SU-DHL-6 (cell line): ENCODE data around the gene KLHL17.

Experiments used
- H2AFZ ChIP-seq: fragments of 200-600 bp; sonication (generic); 2 replicates; pipeline ENCODE4 v1.6.1; 2014; ENCODE audit warnings: low read depth, mild to moderate bottlenecking, moderate library complexity, mixed read lengths, antibody characterized with exemption, low read length; ENCODE audit not compliant: severe bottlenecking
- H3F3A ChIP-seq: fragments of 200-600 bp; shearing (Covaris generic); 2 replicates; pipeline ENCODE4 v1.6.0; 2016; ENCODE audit warnings: antibody characterized with exemption, mild to moderate bottlenecking; ENCODE audit not compliant: insufficient read depth
- H3K27ac ChIP-seq: fragments of 200-600 bp; sonication (generic); 2 replicates; pipeline ENCODE4 v1.5.1; 2016; ENCODE audit warnings: low read depth, mild to moderate bottlenecking, low read length, moderate library complexity, mixed read lengths
- H3K27me3 ChIP-seq: fragments of 200-600 bp; sonication (generic), shearing (Covaris generic); 2 replicates; pipeline ENCODE4 v1.6.0; 2014; ENCODE audit warnings: mild to moderate bottlenecking, low read length
- H3K36me3 ChIP-seq: fragments of 200-600 bp; sonication (generic); 2 replicates; pipeline ENCODE4 v1.6.1; 2014; ENCODE audit warnings: mild to moderate bottlenecking, low read length, mixed read lengths
- H3K4me2 ChIP-seq: fragments of 300-600, 200-600 bp; shearing (Covaris generic), sonication (generic); 2 replicates; pipeline ENCODE4 v1.6.0; 2014; ENCODE audit warnings: low read length, low read depth, mild to moderate bottlenecking; ENCODE audit not compliant: poor library complexity, severe bottlenecking
- H3K4me3 ChIP-seq: fragments of 200-600 bp; sonication (generic); 2 replicates; pipeline ENCODE4 v1.5.1; 2014; ENCODE audit warnings: antibody characterized with exemption, low read length, mild to moderate bottlenecking, mixed read lengths; ENCODE audit not compliant: insufficient read depth, poor library complexity, severe bottlenecking
- H3K79me2 ChIP-seq: fragments of 200-600 bp; sonication (generic); 2 replicates; pipeline ENCODE4 v1.6.1; 2014; ENCODE audit warnings: mild to moderate bottlenecking, low read length, moderate library complexity; ENCODE audit not compliant: insufficient read depth
- H3K9ac ChIP-seq: fragments of 200-600 bp; sonication (generic); 2 replicates; pipeline ENCODE4 v1.7.0; 2014; ENCODE audit warnings: mild to moderate bottlenecking, low read length
- H3K9me2 ChIP-seq: fragments of 200-600 bp; sonication (generic); replicated peaks from 2 replicates; pipeline ENCODE4 v1.6.1; 2014; ENCODE audit warnings: low read length; ENCODE audit not compliant: insufficient read depth
- H3K9me3 ChIP-seq: fragments of 200-600 bp; sonication (generic); 2 replicates; pipeline ENCODE4 v1.6.1; 2014; ENCODE audit warnings: low read length, mixed read lengths; ENCODE audit not compliant: insufficient read depth
- H4K20me1 ChIP-seq: fragments of 200-600 bp; sonication (generic); 2 replicates; pipeline ENCODE4 v1.6.1; 2014; ENCODE audit warnings: low read depth, mild to moderate bottlenecking, antibody characterized with exemption, low read length, moderate library complexity, mixed read lengths
- EZH2phosphoT487 ChIP-seq: fragments of 200-600 bp; sonication (generic), shearing (Covaris generic); conservative IDR thresholded peaks from 2 replicates; pipeline ENCODE4 v1.6.1; 2018; ENCODE audit warnings: mild to moderate bottlenecking, antibody characterized with exemption, low read length, moderate library complexity, mixed read lengths
- TF ChIP-seq, protein P1 (sequence below): fragments of 200-600 bp; sonication (generic); IDR thresholded peaks from one replicate; pipeline ENCODE4 v1.5.1; 2017; ENCODE audit warnings: antibody characterized with exemption, mild to moderate bottlenecking, low read length, moderate library complexity; ENCODE audit not compliant: insufficient read depth, poor library complexity, severe bottlenecking

KLHL17 gene

DNA sequence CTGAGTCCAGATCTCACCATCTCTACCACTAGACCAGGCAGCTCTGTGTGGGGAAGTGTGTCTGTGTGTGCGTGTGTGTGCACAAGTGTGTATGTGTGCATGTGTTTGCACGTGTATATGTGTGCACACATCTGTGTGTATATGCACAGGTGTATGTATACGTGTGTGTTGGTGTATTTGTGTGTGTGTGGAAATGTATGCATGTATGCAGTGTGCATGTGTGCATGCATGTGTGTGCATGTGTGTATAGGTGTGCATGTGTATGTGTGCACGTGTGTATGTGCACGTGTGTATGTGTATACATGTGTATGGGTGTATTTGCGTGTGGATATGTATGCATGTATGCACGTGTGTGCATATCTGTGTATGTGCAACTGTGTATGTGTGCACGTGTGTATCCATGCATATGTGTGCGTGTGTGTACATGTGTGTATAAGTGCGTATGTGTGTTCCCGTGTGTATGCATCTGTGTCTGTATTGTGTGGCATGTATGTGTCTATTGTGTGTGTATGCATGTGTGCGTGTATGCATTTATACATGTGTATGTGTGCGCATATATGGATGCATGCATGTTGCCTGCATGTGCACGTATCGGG lies 9.0 kb downstream of the KLHL17 start:
- Histone ChIP-seq H3K4me2 (no peak overlapping the region), H3K27me3 (no peaks in the 10 kb centered on the region), H3K27ac (no peak overlapping the region), H3K79me2 (no peaks in the 10 kb centered on the region), H3K36me3 (no peaks in the 10 kb centered on the region), H3K9ac (no peak overlapping the region), H2AFZ (no peak overlapping the region), H3K9me2 (no peaks in the 10 kb centered on the region), H3K4me3 (no peak overlapping the region), H4K20me1 (no peaks in the 10 kb centered on the region), H3F3A (no peaks in the 10 kb centered on the region), H3K9me3 (no peaks in the 10 kb centered on the region)
- TF ChIP-seq, protein P1, sequence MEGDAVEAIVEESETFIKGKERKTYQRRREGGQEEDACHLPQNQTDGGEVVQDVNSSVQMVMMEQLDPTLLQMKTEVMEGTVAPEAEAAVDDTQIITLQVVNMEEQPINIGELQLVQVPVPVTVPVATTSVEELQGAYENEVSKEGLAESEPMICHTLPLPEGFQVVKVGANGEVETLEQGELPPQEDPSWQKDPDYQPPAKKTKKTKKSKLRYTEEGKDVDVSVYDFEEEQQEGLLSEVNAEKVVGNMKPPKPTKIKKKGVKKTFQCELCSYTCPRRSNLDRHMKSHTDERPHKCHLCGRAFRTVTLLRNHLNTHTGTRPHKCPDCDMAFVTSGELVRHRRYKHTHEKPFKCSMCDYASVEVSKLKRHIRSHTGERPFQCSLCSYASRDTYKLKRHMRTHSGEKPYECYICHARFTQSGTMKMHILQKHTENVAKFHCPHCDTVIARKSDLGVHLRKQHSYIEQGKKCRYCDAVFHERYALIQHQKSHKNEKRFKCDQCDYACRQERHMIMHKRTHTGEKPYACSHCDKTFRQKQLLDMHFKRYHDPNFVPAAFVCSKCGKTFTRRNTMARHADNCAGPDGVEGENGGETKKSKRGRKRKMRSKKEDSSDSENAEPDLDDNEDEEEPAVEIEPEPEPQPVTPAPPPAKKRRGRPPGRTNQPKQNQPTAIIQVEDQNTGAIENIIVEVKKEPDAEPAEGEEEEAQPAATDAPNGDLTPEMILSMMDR, result no peak
- no peak for TF ChIP-seq EZH2phosphoT487

DNA sequence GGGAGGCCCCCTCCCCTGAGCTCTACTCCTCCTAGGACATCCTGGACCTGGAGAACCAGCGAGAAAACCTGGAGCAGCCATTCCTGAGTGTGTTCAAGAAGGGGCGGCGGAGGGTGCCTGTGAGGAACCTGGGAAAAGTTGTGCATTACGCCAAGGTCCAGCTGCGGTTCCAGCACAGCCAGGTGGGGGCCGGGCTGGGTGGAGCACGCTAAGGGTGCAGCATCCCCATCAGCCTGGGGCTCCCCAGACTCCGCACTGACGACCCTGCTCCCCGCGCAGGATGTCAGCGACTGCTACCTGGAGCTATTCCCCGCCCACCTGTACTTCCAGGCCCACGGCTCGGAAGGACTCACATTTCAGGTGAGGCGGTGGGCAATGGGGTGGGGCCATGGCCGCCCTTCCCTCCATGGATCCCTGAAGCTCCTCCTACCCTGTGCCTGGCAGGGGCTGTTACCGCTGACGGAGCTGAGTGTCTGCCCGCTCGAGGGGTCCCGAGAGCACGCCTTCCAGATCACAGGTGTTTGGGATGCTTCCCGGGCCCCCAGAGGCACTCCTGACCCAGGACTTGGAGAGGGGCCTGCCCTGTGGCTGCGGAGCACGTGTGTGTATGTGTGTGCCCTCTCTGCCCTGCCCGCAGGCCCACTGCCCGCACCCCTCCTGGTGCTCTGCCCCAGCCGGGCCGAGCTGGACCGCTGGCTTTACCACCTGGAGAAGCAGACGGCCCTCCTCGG lies 10.0 kb downstream of the KLHL17 start:
- no peaks in the 10 kb centered on the region for H4K20me1 ChIP-seq
- no peaks in the 10 kb centered on the region for H3K27me3 ChIP-seq
- no peaks in the 10 kb centered on the region for H3F3A ChIP-seq
- no peak overlapping the region for H3K27ac ChIP-seq
- TF ChIP-seq, protein P1, result no peak
- no peak for TF ChIP-seq EZH2phosphoT487
- no peak overlapping the region for H3K4me3 ChIP-seq
- H3K4me2 ChIP-seq, result no peak overlapping the region
- H3K9me3 ChIP-seq, result no peaks in the 10 kb centered on the region
- no peak overlapping the region for H2AFZ ChIP-seq
- no peaks in the 10 kb centered on the region for H3K9me2 ChIP-seq
- H3K36me3 ChIP-seq, result no peaks in the 10 kb centered on the region
- no peak overlapping the region for H3K9ac ChIP-seq
- H3K79me2 ChIP-seq, result no peaks in the 10 kb centered on the region

DNA sequence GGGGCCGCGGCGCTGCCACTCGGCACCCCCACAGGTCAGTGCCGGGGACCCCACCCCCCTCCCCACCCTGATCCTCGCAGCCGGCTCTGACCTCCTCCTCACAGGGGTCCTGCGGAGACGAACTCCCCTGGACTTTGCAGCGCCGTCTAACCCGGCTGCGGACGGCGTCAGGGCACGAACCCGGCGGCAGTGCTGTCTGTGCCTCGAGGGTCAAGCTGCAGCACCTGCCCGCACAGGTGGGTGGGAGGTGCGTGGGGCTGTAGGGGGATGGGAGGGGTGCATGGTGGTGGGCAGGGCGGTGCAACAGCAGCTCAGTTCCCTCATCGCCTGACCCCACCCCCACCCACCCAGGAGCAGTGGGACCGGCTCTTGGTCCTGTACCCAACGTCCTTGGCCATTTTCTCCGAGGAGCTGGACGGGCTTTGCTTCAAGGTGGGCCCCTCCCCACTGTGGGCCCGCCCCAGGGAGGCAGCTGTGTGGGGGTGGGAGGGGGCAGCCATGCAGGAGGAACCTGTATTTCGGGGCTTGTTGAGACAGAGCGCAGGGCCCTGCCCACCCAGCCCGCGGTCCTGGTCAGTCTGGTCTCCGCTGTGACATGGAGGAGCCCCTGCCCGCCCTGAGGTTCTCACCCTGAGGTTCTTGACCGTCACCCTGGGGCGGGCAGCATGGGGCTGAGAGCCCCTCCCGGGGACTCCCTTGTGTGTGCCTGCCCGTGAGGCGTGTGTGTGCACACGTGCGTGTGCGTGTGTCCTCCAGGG lies 10.8 kb downstream of the KLHL17 start:
- H3K27ac ChIP-seq, result no peak overlapping the region
- no peaks in the 10 kb centered on the region for H3K27me3 ChIP-seq
- no peak overlapping the region for H2AFZ ChIP-seq
- H3K9me2 ChIP-seq, result no peaks in the 10 kb centered on the region
- no peak overlapping the region for H3K9ac ChIP-seq
- no peaks in the 10 kb centered on the region for H3K79me2 ChIP-seq
- H3K9me3 ChIP-seq, result no peaks in the 10 kb centered on the region
- no peak overlapping the region for H3K4me2 ChIP-seq
- no peaks in the 10 kb centered on the region for H3F3A ChIP-seq
- H4K20me1 ChIP-seq, result no peaks in the 10 kb centered on the region
- no peaks in the 10 kb centered on the region for H3K36me3 ChIP-seq
- TF ChIP-seq, protein P1, result no peak
- TF ChIP-seq EZH2phosphoT487, result no peak
- no peak overlapping the region for H3K4me3 ChIP-seq
